Measurements from ENCODE around the gene ETV4. TPM values are rescaled to one million over a fixed set of nuclear protein-coding genes. Genes with fewer than 3 reads are reported as not detected.

The ETV4 gene
- total RNA-seq, 1 donor from 2014 or later = 4.0 TPM

GRCh38 chr17:43554857-43555256, 8.7 kb upstream of the ETV4 start:
- Histone ChIP-seq H3K27me3 (no peaks in the 10 kb centered on the region), H3K36me3 (no peaks in the 10 kb centered on the region), H3K9me3 (no peaks in the 10 kb centered on the region), H3K27ac (no peak overlapping the region), H3K4me1 (peaks cover 20% of the 10 kb centered on the region), H3K4me3 (no peak overlapping the region)
- DNase-seq (no peak), ATAC-seq (no peak)
- no peak for TF ChIP-seq CTCF (IDR thresholded peaks at IDR 0.05)
- intact Hi-C loops (cut with DNase I) = no loop called here

- peaks cover 20% of the 10 kb centered on the region for H3K4me1 ChIP-seq
- TF ChIP-seq CTCF (IDR thresholded peaks at IDR 0.05) = no peak
- H3K36me3 ChIP-seq = no peaks in the 10 kb centered on the region
- H3K27me3 ChIP-seq = no peaks in the 10 kb centered on the region
- H3K9me3 ChIP-seq = no peaks in the 10 kb centered on the region
- intact Hi-C loops (cut with DNase I) = no loop called here
- no peak for ATAC-seq
- no peak overlapping the region for H3K27ac ChIP-seq
- H3K4me3 ChIP-seq = no peak overlapping the region
- DNase-seq = no peak
These were observed 7.4 kb upstream of the ETV4 start for GRCh38 chr17:43553573-43553972.

GRCh38 chr17:43552229-43552837, 6.2 kb upstream of the ETV4 start:
- Histone ChIP-seq H3K9me3 (no peaks in the 10 kb centered on the region), H3K27me3 (peaks cover 7% of the 10 kb centered on the region), H3K4me3 (no peak overlapping the region), H3K36me3 (no peaks in the 10 kb centered on the region), H3K27ac (no peak overlapping the region), H3K4me1 (peaks cover 20% of the 10 kb centered on the region)
- intact Hi-C loops (cut with DNase I) = no loop called here
- TF ChIP-seq CTCF (IDR thresholded peaks at IDR 0.05) = no peak
- ATAC-seq (no peak), DNase-seq (no peak)

GRCh38 chr17:43550754-43551153, 4.6 kb upstream of the ETV4 start:
- no peak for TF ChIP-seq CTCF (IDR thresholded peaks at IDR 0.05)
- H3K36me3 ChIP-seq = no peaks in the 10 kb centered on the region
- DNase-seq = no peak
- intact Hi-C loops (cut with DNase I) = no loop called here
- no peaks in the 10 kb centered on the region for H3K9me3 ChIP-seq
- no peak for ATAC-seq
- no peak overlapping the region for H3K4me3 ChIP-seq
- H3K27ac ChIP-seq = no peak overlapping the region
- H3K4me1 ChIP-seq = peaks cover 18% of the 10 kb centered on the region
- peaks cover 11% of the 10 kb centered on the region for H3K27me3 ChIP-seq

GRCh38 chr17:43549496-43549895, 3.4 kb upstream of the ETV4 start:
- Histone ChIP-seq H3K27me3 (peaks cover 11% of the 10 kb centered on the region), H3K36me3 (no peaks in the 10 kb centered on the region), H3K27ac (no peak overlapping the region), H3K4me3 (no peak overlapping the region), H3K4me1 (peaks cover 17% of the 10 kb centered on the region), H3K9me3 (no peaks in the 10 kb centered on the region)
- intact Hi-C loops (cut with DNase I) = no loop called here
- TF ChIP-seq CTCF (IDR thresholded peaks at IDR 0.05) = no peak
- no peak for ATAC-seq
- no peak for DNase-seq

Measured in upper lobe of right lung (tissue), 1 donor.